ENCODE data around the gene COL20A1.

DNA sequence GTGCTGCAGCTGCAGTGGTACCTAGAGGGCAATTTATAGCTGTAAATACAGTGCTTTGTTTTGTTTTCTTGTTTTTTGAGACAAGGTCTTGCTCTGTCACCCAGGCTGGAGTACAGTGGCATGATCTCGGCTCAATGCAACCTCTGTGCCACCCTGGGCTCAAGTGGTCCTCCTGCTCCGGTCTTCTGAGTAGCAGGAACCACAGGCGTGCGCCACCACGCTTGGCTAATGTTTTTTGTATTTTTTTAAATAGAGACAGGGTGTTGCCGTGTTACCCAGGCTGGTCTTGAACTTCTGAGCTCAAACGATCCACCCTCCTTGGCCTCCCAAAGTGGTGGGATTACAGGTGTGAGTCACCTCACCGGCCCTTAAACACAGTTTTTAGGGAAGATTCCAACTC lies 41.4 kb downstream of the COL20A1 start:
- TF ChIP-seq, protein P1, sequence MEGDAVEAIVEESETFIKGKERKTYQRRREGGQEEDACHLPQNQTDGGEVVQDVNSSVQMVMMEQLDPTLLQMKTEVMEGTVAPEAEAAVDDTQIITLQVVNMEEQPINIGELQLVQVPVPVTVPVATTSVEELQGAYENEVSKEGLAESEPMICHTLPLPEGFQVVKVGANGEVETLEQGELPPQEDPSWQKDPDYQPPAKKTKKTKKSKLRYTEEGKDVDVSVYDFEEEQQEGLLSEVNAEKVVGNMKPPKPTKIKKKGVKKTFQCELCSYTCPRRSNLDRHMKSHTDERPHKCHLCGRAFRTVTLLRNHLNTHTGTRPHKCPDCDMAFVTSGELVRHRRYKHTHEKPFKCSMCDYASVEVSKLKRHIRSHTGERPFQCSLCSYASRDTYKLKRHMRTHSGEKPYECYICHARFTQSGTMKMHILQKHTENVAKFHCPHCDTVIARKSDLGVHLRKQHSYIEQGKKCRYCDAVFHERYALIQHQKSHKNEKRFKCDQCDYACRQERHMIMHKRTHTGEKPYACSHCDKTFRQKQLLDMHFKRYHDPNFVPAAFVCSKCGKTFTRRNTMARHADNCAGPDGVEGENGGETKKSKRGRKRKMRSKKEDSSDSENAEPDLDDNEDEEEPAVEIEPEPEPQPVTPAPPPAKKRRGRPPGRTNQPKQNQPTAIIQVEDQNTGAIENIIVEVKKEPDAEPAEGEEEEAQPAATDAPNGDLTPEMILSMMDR (IDR thresholded peaks at IDR 0.05), result no peak
- TF ChIP-seq, protein P2, sequence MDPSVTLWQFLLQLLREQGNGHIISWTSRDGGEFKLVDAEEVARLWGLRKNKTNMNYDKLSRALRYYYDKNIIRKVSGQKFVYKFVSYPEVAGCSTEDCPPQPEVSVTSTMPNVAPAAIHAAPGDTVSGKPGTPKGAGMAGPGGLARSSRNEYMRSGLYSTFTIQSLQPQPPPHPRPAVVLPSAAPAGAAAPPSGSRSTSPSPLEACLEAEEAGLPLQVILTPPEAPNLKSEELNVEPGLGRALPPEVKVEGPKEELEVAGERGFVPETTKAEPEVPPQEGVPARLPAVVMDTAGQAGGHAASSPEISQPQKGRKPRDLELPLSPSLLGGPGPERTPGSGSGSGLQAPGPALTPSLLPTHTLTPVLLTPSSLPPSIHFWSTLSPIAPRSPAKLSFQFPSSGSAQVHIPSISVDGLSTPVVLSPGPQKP (IDR thresholded peaks at IDR 0.05; ENCODE audit: low read depth, low read length), result no peak
- TF ChIP-seq CEBPB (IDR thresholded peaks at IDR 0.05) (no peak), POLR2A (IDR thresholded peaks at IDR 0.05; ENCODE audit: low read length) (no peak), KDM5A (IDR thresholded peaks at IDR 0.05) (no peak), NR3C1 (IDR thresholded peaks at IDR 0.05) (no peak), HEYL (CRISPR knock-in tag; IDR thresholded peaks at IDR 0.05) (no peak)
- TF ChIP-seq, protein P3, sequence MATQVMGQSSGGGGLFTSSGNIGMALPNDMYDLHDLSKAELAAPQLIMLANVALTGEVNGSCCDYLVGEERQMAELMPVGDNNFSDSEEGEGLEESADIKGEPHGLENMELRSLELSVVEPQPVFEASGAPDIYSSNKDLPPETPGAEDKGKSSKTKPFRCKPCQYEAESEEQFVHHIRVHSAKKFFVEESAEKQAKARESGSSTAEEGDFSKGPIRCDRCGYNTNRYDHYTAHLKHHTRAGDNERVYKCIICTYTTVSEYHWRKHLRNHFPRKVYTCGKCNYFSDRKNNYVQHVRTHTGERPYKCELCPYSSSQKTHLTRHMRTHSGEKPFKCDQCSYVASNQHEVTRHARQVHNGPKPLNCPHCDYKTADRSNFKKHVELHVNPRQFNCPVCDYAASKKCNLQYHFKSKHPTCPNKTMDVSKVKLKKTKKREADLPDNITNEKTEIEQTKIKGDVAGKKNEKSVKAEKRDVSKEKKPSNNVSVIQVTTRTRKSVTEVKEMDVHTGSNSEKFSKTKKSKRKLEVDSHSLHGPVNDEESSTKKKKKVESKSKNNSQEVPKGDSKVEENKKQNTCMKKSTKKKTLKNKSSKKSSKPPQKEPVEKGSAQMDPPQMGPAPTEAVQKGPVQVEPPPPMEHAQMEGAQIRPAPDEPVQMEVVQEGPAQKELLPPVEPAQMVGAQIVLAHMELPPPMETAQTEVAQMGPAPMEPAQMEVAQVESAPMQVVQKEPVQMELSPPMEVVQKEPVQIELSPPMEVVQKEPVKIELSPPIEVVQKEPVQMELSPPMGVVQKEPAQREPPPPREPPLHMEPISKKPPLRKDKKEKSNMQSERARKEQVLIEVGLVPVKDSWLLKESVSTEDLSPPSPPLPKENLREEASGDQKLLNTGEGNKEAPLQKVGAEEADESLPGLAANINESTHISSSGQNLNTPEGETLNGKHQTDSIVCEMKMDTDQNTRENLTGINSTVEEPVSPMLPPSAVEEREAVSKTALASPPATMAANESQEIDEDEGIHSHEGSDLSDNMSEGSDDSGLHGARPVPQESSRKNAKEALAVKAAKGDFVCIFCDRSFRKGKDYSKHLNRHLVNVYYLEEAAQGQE (IDR thresholded peaks at IDR 0.05), result no peak

Data from A549 (cell line).